Dedifferentiated amniotic fluid mesenchymal stem cell (primary cell): ENCODE results near the gene PLB1.

Experiments
- DNase-seq: peaks from one replicate; pipeline ENCODE4 v3.0.0-alpha.2; 2016; ENCODE audit errors: extremely low spot score

The PLB1 gene

DNA sequence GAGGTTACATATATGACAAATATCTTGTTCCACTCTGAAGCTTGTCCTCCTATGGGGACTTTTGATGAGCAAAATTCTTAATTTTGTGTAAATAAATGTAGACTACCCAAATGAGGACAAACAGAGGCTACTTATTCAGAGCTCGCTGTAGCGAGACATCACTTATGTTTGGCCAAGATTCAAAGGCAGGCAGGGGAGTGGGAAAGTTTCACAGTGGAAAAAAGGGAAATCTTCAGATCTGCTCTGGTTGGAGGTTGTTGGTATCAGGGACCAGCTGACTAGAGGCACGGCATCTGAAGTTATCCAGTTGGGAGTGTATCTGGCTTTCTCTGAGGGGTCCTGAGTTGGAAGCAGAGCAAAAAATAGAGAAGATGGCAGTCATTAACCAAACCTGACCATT is 1.3 kb downstream of the PLB1 start:
- no peak for DNase-seq

DNA sequence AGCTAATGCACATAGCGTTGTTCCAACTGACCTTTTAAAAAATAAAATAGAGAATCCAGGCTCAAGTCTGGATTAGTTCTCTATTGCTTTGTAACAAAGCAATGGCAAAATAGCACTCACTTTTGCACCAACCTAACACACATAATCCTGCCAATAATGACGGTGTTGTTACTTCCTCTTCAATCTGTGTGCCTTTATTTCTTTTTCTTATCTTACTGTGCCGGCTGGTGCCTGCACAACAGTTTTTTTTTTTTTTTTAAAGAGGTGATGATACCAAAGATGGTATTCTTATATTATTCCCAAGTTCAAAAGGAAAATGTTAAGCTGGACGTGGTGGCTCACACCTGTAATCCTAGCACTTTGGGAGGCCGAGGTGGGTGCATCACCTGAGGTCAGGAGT is 3.4 kb downstream of the PLB1 start:
- DNase-seq, result no peak

DNA sequence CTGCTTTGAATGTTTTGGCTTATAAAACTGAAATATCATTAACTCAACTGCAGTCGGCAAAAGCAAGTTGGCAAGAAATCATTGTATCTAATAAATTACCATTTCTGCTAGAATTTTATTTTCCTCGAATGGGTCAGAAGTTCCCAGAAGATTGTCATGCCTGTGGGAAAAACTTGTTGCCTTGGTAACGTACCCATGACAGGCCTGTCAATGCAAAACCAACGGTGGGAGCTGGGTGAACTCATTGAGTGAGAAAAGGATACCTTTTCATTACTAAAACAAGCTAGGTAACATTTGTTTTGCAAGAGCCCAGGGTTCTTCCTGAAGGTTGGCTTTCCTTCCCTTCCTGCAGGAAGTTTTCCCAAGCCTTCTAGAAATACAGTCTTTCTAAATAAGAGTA is 9.5 kb downstream of the PLB1 start:
- no peak for DNase-seq

DNA sequence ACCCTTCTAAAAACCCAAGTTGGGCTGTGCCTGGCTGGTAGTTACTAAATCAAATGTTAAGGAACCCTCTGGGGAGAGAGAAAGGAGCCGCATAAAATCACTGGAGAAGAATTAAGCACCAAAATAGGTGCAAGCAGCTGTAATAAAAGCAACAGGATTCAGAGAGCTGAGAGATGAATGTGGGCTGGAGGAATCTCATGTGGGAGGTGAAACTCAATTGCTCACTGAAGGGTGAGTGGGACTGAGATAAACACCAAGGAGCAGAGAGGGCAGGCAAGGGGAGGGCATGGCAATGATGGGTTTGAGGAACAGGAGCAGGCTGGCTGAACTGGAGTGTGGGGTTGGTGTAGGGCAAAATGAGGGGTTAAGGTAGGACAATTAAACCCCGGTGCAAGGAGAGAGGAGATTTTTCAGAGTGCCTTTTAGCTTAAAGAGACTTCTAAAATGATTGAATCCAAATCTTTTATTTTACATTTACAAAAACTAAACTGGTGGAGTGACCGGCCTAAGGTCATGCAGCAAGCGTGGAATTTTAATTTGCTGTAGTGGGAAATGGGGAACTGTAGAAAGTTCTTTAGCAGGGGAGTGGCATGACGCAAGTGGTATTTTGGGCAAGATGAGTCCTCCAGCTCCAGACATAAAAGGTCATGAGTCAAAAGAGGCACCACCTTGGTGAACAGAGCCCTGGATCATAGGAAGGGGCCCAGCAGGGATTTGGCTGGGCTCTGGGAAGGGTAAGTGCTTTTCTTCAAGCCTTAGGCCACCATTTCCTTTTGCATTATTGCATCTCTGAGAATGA is 10.5 kb downstream of the PLB1 start:
- no peak for DNase-seq

DNA sequence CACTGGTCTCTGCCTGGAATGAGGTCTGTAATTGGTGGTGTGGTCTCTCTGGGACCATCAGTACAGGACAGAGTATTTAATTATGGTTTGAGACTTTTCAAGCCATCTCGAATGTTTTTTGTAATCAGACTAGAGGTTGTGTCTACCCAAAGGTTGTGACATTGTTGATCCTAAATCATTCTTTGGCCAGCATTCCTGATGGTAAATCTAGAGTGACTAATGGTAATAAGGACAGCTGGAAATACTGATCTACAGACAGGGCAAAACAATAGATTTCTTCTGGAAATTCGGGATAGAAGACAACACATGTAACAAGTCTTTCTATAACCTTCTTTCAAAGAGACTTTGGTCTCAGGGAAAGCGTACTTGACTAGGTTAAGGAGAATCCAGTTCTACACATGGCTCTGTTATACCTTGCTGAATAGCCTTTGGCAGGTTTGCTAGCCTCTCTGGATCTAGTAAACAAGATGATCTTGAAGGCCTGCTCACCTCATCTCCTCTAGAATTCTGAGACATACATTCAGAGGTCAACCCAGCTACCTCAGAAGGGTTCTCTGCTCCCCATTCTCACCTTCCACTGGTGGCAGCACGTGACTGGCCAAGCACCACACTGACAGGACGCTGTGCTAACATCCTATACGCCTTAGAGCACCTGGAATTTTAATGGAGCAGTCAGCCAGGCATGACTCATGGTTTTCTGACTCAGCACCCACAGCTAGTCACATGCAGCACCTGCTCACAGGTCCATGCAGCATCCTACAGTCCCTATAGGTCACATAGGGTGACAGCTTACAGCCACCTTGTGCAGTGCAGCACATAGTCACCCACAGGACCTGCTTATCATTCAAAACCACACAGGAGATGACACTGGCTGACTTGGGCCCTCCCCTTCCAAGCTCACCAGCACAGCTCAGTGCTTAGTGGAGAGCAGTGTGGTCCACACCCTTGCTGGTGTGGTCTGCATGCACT is 12.2 kb downstream of the PLB1 start:
- DNase-seq, result no peak

DNA sequence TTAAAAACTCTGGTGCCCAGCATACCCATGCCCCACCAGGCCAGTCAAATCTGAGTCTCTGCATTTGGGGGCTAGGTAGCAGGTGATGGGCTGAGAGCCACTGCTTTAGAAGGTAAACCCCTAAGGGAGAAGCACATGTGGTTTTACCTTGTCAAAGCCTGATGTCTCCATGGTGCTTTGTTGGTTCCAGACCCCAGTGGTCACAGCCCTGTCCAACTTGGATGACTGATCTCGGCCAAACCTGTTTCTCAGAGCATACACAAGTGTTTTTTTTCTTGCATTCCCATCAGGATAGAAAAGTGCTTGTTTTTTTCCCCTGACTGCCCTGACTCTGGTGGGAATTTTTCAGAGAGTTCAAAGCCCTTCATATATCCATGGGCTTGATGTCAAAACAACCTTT is 13.5 kb downstream of the PLB1 start:
- no peak for DNase-seq

DNA sequence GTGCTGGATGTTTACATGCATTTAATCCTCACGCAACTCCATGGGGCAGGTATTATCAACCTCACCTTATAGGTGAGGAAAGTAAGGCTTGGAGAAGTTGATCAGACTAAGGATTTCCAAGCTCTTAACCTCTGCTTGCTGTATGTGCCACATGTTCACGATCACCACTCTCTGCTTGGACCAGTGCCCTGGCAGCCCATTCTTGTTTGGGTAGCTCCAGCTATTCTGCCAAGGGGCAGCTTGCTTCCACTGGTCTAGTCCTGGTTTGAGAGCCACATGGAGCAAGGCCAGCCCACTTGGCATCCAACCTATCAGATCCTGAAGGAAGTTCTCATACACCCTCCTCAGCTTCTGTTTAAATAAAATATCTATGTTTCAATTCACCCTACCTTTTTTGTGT is 14.3 kb downstream of the PLB1 start:
- DNase-seq, result no peak

DNA sequence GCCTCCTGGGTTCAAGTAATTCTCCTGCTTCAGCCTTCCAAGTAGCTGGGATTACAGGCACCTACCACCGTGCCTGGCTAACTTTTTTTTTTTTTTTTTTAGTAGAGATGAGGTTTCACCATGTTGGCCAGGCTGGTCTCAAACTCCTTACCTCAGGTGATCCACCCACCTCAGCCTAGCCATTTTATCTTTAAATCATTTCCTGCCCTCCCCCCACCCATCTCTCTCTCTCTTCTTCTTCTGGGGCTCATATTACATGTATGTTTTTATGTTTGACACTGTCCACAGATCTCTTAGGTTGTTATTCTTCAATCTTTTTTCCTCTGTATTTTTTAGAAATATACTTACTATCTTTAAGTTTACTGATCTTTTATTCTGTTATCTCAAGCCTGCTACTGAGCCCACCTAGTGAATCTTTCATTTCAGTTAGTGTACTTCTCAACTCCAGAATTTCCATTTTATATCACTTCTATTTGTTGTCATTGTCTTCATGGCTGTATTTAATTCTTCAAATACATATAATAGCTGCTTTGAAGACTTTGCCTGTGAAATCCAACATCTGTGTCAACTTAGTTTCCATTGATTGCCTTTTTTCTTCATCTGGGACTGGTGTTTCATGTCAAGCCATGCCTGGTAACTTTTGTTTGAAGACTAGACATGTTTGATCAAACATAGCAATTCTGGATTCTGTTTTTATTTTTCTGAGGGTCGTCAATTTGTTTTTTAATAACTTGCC is 16.2 kb downstream of the PLB1 start:
- no peak for DNase-seq

DNA sequence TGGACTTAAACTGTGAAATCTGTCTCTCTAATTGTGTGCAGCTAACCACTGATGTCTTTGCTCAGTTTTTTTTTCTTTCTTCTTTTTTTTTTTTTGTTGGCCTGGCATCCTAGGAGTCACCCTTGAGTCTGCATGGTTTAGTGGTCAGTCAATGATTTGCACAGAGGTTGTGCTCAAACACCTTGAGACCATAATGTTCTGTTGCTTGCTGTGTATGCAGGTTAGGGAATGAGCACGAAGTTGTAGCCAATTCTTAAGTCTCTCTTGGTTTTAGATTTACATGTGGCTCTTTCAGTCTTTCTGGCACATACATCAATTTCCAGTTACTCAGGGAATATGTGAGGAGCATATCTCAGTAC is 16.7 kb downstream of the PLB1 start:
- no peak for DNase-seq

DNA sequence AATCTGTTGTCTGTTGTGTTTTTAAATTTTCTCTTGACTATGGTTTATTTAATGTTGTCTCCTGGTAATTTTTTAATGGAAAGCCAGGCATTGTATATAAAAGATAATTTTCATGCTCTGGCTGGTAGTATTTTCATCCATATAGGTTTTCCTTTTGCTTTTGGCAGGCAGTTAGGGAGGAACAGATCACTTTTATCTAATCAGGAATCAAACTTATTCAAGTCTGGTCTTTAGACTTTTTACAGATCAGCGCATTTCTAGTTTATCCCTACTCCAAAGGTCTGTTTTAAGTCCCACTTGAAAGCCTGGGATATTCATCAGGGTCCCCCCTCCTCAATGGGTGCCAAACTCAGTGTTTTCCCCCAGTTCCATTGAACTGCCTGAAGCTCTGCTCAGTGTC is 17.2 kb downstream of the PLB1 start:
- DNase-seq, result no peak

DNA sequence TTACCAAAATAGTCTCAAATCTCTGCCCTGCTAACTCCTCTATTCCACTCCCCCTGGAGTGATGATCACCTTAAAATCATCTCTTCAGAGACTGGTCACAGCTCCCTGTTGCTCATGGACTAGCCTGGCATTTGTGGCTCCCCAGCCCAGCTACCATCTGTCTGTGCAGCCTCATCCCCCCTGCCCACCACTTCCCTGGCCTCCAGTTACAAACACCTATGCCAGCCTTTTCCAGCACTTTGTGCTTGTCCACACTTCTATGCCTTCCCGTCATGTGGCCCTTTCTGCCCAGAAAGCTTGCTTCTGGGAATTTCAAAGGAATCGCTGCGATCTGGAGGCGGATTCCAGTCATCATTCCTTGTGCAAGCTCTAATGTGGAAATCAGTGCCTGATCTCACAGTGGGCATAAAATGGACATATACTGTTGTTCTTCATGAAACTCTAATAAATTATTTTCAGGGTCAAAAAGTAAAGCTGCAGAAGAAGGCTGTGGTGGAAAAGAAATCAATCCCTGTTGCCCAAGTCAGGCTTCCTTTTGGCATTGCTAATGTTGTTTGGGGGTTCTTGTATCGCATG is 19.4 kb downstream of the PLB1 start:
- DNase-seq, result no peak

DNA sequence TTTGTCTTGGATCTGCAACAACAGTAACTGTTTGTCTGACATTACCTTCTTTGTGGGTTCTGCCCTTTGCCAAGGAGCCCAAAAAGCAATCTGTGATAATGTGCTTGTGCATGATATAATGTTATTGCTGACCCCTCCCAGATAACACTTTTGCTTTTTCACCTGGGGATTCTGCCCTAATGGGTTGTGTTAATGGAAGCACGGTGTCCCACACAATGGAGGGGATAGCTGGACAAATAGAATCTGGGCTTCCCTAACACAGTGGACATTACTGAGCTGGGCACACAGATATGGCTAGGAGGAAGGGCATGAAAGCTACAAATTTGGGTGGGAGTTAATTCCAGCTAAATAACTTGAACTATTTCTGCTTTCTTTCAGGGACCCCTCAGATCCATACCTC is 20.6 kb downstream of the PLB1 start:
- no peak for DNase-seq

DNA sequence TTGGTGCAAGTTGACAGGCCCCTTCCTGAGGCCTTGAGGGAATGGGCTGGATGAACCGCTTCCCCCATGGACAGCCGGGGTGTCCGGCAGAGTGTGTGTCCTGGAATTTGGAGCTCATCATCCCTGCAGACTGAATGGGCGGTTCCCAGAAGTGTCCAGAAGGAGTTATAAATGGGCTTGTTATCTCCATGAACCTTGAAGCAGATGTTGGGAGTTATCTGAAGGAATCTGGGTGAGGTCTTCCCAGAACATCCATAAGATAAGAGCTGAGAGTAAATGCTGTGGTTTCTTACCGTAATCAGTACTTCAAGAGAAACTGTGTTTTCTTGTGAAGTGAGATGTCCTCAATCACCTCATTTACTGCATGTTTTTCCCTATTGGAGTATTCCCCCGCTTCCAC is 21.1 kb downstream of the PLB1 start:
- DNase-seq, result no peak

DNA sequence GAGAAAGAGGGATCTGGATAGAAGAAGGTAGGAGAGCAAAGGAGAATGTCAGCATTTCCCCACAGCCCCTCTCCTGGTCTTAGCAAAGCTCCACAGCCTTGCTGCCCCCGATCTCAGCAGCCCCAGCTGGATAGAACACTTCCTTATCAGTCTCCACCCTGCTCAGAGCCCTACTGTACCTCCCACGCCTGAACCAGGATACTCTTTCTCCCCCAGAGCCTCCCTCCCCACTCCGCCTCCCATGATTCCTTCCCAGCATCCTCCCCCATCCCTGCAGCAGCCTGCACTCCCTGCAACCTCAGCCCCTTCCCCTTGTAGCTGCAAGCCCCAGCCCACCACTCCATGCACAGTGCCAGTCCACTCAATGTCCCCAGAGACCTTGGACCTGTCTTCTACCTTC is 25.8 kb downstream of the PLB1 start:
- no peak for DNase-seq

DNA sequence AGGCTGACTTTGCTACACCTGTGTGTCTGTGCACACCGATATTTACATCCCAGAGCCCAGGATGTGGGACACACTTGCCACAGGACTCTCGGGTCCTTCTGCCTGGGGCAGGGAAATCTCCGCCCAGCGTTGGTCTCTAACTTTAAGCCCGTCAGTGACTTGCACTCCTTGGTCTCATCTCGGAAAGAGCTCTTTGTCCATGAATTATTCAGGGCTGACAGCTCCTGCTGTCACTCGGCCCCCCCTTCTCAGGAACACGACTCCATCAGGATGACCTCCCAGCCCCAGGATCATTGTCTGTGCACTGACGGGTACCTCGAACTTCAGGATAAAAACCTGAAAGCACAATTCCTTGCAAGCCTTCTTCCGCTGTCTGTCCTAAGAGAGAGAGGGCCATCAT is 26.6 kb downstream of the PLB1 start:
- DNase-seq, result no peak

DNA sequence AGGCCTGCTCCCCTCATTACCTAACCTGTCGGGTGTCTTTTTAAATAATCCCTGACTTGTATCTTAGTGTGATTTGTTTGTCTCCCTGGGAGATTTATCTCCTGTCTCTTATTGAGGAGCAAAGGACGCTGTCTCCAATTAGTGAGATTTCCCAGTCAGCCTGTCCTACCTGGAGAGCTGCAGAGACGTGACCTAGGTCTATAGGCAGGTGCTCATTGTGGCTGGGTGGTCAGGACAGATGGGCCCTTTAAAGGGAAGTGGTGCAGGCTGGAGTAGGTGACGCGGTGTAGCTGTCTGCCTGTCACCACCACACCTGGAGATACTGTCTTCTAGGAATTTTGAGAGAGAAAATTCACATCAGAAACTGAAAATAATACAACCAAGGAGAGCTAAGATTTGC is 28.0 kb downstream of the PLB1 start:
- no peak for DNase-seq

DNA sequence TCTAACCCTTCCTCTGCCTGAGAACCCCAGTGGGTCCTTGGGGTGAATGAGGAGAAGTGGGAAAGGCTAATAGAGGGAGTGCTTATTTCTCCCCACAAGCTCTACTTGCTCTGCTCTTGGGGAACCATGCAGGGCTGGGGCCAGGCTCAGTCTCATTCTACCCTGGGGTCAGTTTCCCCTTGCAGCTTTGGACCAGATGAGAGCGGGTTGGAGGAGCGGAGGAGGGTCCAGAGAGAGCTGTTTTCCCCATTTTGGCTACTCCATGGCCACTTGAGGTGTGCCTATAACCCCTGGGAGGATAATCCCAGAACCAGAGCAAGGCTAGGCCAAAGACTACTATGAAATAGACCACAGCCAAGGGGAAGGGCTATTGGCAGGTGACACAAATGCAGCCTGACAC is 29.6 kb downstream of the PLB1 start:
- no peak for DNase-seq

DNA sequence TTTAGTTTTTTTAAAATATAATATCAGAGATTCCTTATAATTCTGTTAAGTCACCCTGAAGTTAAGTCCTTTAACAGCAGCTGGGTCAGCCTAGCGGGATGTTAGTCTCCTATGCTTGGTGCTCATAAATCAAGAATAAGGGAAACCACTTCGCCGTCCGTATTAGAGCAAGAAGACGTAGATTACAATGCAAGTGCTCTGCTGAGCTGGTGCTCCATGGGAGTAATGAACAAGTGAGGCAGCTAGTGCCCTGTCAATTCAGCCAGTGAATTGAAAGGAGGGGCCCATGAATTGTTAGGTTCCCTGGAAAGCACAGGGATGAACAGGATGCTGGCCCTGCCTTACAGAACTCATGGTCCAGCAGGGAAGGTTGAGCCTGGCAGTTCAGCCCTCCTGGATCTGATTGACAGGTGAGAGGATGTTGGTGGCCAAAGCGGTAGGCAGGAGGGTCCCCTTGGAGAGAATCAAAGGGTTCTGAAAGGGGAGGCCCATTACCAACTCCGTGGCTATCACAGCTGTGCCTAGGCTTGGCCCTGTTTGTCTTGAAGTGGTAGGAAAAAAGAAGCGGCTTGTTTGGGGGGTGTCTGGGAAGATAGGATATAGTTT is 30.8 kb downstream of the PLB1 start:
- no peak for DNase-seq

DNA sequence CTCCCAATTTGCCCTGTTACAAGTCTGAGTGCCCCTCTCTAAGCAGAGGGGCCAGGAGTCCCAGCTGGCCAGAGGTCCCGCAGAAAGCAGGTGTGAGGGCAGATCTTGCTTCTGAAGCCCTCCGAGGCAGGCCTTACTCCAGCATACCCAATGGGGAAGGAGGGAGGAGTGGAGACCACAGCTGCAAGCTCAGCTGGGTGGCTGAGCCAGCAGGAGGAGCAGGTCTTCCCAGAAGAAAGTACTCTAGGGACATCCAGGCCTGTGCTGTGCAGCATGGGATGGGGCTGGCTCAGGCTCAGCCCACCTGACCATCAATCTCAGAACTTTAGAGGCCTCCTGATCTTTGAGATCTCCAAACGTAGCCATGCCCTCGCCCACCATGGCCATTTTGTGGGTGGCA is 31.3 kb downstream of the PLB1 start:
- DNase-seq, result no peak

DNA sequence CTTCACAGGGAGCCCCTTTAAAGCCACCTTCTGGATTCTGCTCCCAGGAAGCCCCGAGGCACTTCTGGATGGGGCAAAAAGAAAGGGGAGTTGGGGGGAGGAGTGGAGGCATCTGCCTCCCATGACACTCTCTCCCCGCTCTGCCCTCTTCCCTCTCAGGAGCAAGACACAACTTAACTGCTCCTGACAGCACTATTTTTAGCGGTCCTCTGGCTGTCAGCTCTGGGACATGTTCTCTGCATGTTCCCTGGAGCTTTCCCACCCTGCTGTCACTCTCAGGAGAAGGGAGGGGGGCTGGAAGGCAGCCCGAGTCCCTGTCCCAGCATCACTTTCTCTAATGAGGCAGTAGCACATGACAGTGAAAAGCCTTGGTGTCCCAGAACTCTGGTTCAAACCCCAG is 32.3 kb downstream of the PLB1 start:
- no peak for DNase-seq

DNA sequence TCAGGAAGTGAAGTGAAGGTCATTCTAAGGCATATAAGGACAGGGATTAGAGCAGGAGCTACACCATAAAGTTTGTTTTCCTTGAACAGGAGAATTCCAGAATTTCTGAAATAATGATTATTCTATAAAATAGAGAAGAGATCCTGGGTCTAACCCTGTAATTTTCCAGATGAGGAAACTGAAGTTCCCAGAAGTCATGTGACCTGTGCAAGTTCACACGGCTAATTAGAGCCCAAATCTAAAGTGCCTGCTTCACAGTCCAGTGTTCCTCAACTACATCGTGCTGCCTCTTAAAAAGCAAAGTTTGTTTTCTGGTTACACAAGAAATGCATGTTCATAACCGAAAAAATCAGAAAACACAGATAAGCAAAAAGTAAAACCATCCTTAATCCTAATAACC is 34.9 kb downstream of the PLB1 start:
- no peak for DNase-seq

DNA sequence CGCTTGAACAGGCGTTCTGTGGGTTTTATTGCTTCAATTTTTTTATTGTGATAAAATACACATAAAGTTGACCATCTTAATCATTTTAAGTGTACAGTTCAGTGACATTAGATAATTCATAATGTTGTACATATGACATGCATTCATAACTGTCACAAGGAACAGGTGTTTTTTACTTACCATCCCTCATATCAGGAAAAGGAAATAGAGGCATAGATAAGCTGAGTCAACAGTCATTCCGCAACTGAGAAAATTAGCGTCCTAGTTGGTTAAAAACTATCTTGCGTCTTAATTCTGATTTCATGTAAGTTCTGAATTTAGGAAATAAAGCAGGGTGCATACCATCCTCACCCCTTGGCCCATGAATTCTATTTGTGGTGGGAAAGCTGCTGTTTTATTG is 36.5 kb downstream of the PLB1 start:
- no peak for DNase-seq
